Right lobe of liver (tissue), 6 donors: ENCODE results near the gene KRT84. TPM values are rescaled to one million over a fixed set of nuclear protein-coding genes. Genes with fewer than 3 reads are reported as not detected.

Source experiments
- ATAC-seq, 4 donors: fragments of 200-7000 bp; cut with Tn5 transposase; one replicate each; pipeline ENCODE4 v1.9.1; 2020; ENCODE audit warnings: mild to moderate bottlenecking in 4 of 4, moderate library complexity in 4 of 4
- DNase-seq, 3 donors: peaks; one replicate each; pipeline ENCODE4 v3.0.0-alpha.2; 2020
- H3K27ac ChIP-seq, 3 donors: fragments of 200-600 bp; one replicate each; pipeline ENCODE4 v1.8.0; 2022
- H3K27me3 ChIP-seq, 2 donors: fragments of 200-600 bp; one replicate each; pipeline ENCODE4 v1.8.0; 2022
- H3K36me3 ChIP-seq, 4 donors: fragments of 200-600 bp; sonication (generic) in 1 of 4; one replicate each; pipeline versions ENCODE4 v1.5.1 to v1.8.0; 2017 to 2022; ENCODE audit warnings: control low read depth in 1 of 4
- H3K4me1 ChIP-seq, 4 donors: fragments of 200-600 bp; sonication (generic) in 1 of 4; one replicate each; pipeline versions ENCODE4 v1.5.1 to v1.8.0; 2017 to 2022; ENCODE audit warnings: control low read depth in 1 of 4
- H3K4me3 ChIP-seq, 3 donors: fragments of 200-600 bp; one replicate each; pipeline ENCODE4 v1.8.0; 2022
- H3K9me3 ChIP-seq, 4 donors: fragments of 200-600 bp; sonication (generic) in 1 of 4; one replicate each; pipeline versions ENCODE4 v1.5.1 to v1.8.0; 2017 to 2022; ENCODE audit warnings: control low read depth in 1 of 4
- CTCF ChIP-seq, 4 donors: fragments of 200-600 bp in 3 of 4; fragments of 450-650 bp in 1 of 4; IDR thresholded peaks; one replicate each; pipeline versions ENCODE4 v1.5.1 to v1.8.0; 2016 to 2022; ENCODE audit warnings: antibody characterized with exemption in 4 of 4, mild to moderate bottlenecking in 2 of 4
- POLR2A ChIP-seq: fragments of 450-650 bp; IDR thresholded peaks from one replicate; pipeline ENCODE4 v1.6.1; 2017; ENCODE audit warnings: antibody characterized with exemption, mild to moderate bottlenecking
- WGBS: methylation state at CpG from one replicate; pipeline ENCODE4 v1.1.6; 2018; ENCODE audit warnings: low coverage, low lambda C conversion rate; ENCODE audit not compliant: insufficient coverage; ENCODE audit errors: missing lambda C conversion rate; 5-methylcytosine and 5-hydroxymethylcytosine counted together
- intact Hi-C, 2 donors: fragments of 100-400 bp; cut with DNase I; formaldehyde crosslinking; loops; one replicate each; pipeline versions ENCODE4 v1.11.2 to v1.14.1; 2022
- total RNA-seq, 6 experiments: library from RNA; depleted of rRNA in 2 of 6; stranded (reverse); fragments of >200 nt in 2 of 6; fragmentation: NEBNext Ultra II Directional in 3 of 6; extraction: Animal tissue kit (Norgen Biotek cat#: 25700) in 3 of 6; gene quantifications; one replicate each; pipeline versions ENCODE4 v1.1.0 to v1.2.4, GENCODE V29; 2016 to 2023
- donor health status: DM: no; HTN: yes; CAD: no.
- donor health status: DM: no; HTN: no; CAD: no.
- donor health status: DM: no; HTN: no; CAD: no.
- donor health status: DM: no; HTN: yes; CAD: no.
- donor health status: DM: no; HTN: yes; CAD: no.

The KRT84 gene
- total RNA-seq, 6 experiments from 2014 or later = not detected

GRCh38 chr12:52351196-52352059 is 34.0 kb downstream of the KRT84 start:
- TF ChIP-seq POLR2A = no peak
- no peak for TF ChIP-seq CTCF (IDR thresholded peaks at IDR 0.05)
- Histone ChIP-seq H3K27me3 (no peaks in the 10 kb centered on the region), H3K36me3 (no peaks in the 10 kb centered on the region), H3K4me3 (no peak overlapping the region), H3K27ac (no peak overlapping the region), H3K4me1 (peaks cover 0 to 12% (median 0%) of the 10 kb centered on the region in 4 donors), H3K9me3 (no peaks in the 10 kb centered on the region)
- intact Hi-C loops = no loop called here
- peak; percentile 69 to 87 (median 82) for ATAC-seq
- peak; percentile 49 to 84 (median 77) for DNase-seq
- 10% methylated on average over 6 of the region's 9 CpGs for WGBS

GRCh38 chr12:52350786-52351185 is 34.7 kb downstream of the KRT84 start:
- peaks cover 0 to 12% (median 0%) of the 10 kb centered on the region in 4 donors for H3K4me1 ChIP-seq
- DNase-seq (no peak), ATAC-seq (no peak)
- intact Hi-C loops = no loop called here
- WGBS = 100% methylated on average over 1 of the region's 5 CpGs
- H3K4me3 ChIP-seq = no peak overlapping the region
- no peak overlapping the region for H3K27ac ChIP-seq
- H3K27me3 ChIP-seq = no peaks in the 10 kb centered on the region
- no peaks in the 10 kb centered on the region for H3K36me3 ChIP-seq
- no peak for TF ChIP-seq CTCF (IDR thresholded peaks at IDR 0.05)
- no peak for TF ChIP-seq POLR2A
- H3K9me3 ChIP-seq = no peaks in the 10 kb centered on the region

- DNase-seq (no peak), ATAC-seq (no peak)
- TF ChIP-seq POLR2A = no peak
- no peak for TF ChIP-seq CTCF (IDR thresholded peaks at IDR 0.05)
- peaks cover 0 to 12% (median 0%) of the 10 kb centered on the region in 4 donors for H3K4me1 ChIP-seq
- no peak overlapping the region for H3K4me3 ChIP-seq
- H3K36me3 ChIP-seq = no peaks in the 10 kb centered on the region
- 100% methylated on average over 2 of the region's 8 CpGs for WGBS
- H3K27ac ChIP-seq = no peak overlapping the region
- no peaks in the 10 kb centered on the region for H3K27me3 ChIP-seq
- H3K9me3 ChIP-seq = no peaks in the 10 kb centered on the region
- intact Hi-C loops = no loop called here
These were observed 35.3 kb downstream of the KRT84 start for GRCh38 chr12:52350021-52350620.

- H3K9me3 ChIP-seq = no peaks in the 10 kb centered on the region
- peaks cover 0 to 18% (median 0%) of the 10 kb centered on the region in 4 donors for H3K4me1 ChIP-seq
- H3K36me3 ChIP-seq = no peaks in the 10 kb centered on the region
- TF ChIP-seq POLR2A = no peak
- TF ChIP-seq CTCF (IDR thresholded peaks at IDR 0.05) = no peak
- no peak for DNase-seq
- intact Hi-C loops = no loop called here
- no peaks in the 10 kb centered on the region for H3K27me3 ChIP-seq
- H3K4me3 ChIP-seq = no peak overlapping the region
- no peak overlapping the region for H3K27ac ChIP-seq
- WGBS = 76% methylated on average over 6 of the region's 6 CpGs
- ATAC-seq = no peak
These were observed 36.3 kb downstream of the KRT84 start for GRCh38 chr12:52349196-52349595.
